GM18511 (cell line): Measurements from ENCODE around the gene ZDHHC11.
"Not testable (repeated sequence)": the region's sequence is repeated elsewhere in the genome, so short reads cannot be mapped to it uniquely, and the experiment has no call there.

Source experiments
- ATAC-seq: cut with Tn5 transposase; IDR thresholded peaks from one replicate; pipeline ENCODE4 v1.9.1; 2021; ENCODE audit warnings: mild to moderate bottlenecking, moderate library complexity; ENCODE audit not compliant: unreplicated experiment

ZDHHC11 gene

GRCh38 chr5:763998-764781 is 86.6 kb downstream of the ZDHHC11 start:
- ATAC-seq: no peak

GRCh38 chr5:763397-763796 is 87.4 kb downstream of the ZDHHC11 start:
- ATAC-seq: no peak

GRCh38 chr5:762996-763395 is 87.8 kb downstream of the ZDHHC11 start:
- not testable (repeated sequence) for ATAC-seq

- no peak for ATAC-seq
These were observed 88.7 kb downstream of the ZDHHC11 start for GRCh38 chr5:761854-762710.

- no peak for ATAC-seq
These were observed 89.6 kb downstream of the ZDHHC11 start for GRCh38 chr5:761059-761771.

- ATAC-seq: no peak
These were observed 90.3 kb downstream of the ZDHHC11 start for GRCh38 chr5:760363-761058.

GRCh38 chr5:759781-760362 is 90.9 kb downstream of the ZDHHC11 start:
- ATAC-seq: no peak

- no peak for ATAC-seq
These were observed 91.6 kb downstream of the ZDHHC11 start for GRCh38 chr5:759111-759751.

GRCh38 chr5:758698-759053 is 92.1 kb downstream of the ZDHHC11 start:
- no peak for ATAC-seq

- no peak for ATAC-seq
These were observed 92.7 kb downstream of the ZDHHC11 start for GRCh38 chr5:757931-758697.

- ATAC-seq: no peak
These were observed 93.3 kb downstream of the ZDHHC11 start for GRCh38 chr5:757346-757930.

GRCh38 chr5:756865-757345 is 93.9 kb downstream of the ZDHHC11 start:
- ATAC-seq: no peak

GRCh38 chr5:756171-756570 is 94.6 kb downstream of the ZDHHC11 start:
- no peak for ATAC-seq

GRCh38 chr5:754143-754632 is 96.6 kb downstream of the ZDHHC11 start:
- ATAC-seq: not testable (repeated sequence)

GRCh38 chr5:753567-754142 is 97.1 kb downstream of the ZDHHC11 start:
- not testable (repeated sequence) for ATAC-seq

GRCh38 chr5:752532-753115 is 98.2 kb downstream of the ZDHHC11 start:
- ATAC-seq: not testable (repeated sequence)

- not testable (repeated sequence) for ATAC-seq
These were observed 98.8 kb downstream of the ZDHHC11 start for GRCh38 chr5:751992-752391.

- ATAC-seq: no peak
These were observed 99.3 kb downstream of the ZDHHC11 start for GRCh38 chr5:751496-751895.
